Adipocyte (in vitro differentiated cells): ENCODE data around the gene TBATA.

Source experiments
- DNase-seq: peaks from one replicate; pipeline ENCODE4 v3.0.0-alpha.2; 2015; ENCODE audit warnings: low read depth
- H3K27me3 ChIP-seq: replicated peaks from 2 replicates; pipeline ENCODE4 v1.7.0; 2013; ENCODE audit warnings: mild to moderate bottlenecking, low read length, moderate library complexity; ENCODE audit not compliant: control insufficient read depth, insufficient read depth
- H3K36me3 ChIP-seq: 2 replicates; pipeline ENCODE4 v1.7.0; 2013; ENCODE audit warnings: low read length, mild to moderate bottlenecking, moderate library complexity; ENCODE audit not compliant: control insufficient read depth, insufficient read depth, severe bottlenecking
- H3K4me1 ChIP-seq: 2 replicates; pipeline ENCODE4 v1.7.0; 2013; ENCODE audit warnings: mild to moderate bottlenecking, low read length, moderate library complexity; ENCODE audit not compliant: control insufficient read depth, insufficient read depth
- H3K4me3 ChIP-seq: 2 replicates; pipeline ENCODE4 v1.7.0; 2013; ENCODE audit warnings: mild to moderate bottlenecking, low read length, moderate library complexity
- H3K9ac ChIP-seq: 2 replicates; pipeline ENCODE4 v1.7.0; 2013; ENCODE audit warnings: mild to moderate bottlenecking, low read length, moderate library complexity
- H3K9me3 ChIP-seq: 2 replicates; pipeline ENCODE4 v1.7.0; 2013; ENCODE audit warnings: mild to moderate bottlenecking, low read length, moderate library complexity; ENCODE audit not compliant: control insufficient read depth

The TBATA gene

DNA sequence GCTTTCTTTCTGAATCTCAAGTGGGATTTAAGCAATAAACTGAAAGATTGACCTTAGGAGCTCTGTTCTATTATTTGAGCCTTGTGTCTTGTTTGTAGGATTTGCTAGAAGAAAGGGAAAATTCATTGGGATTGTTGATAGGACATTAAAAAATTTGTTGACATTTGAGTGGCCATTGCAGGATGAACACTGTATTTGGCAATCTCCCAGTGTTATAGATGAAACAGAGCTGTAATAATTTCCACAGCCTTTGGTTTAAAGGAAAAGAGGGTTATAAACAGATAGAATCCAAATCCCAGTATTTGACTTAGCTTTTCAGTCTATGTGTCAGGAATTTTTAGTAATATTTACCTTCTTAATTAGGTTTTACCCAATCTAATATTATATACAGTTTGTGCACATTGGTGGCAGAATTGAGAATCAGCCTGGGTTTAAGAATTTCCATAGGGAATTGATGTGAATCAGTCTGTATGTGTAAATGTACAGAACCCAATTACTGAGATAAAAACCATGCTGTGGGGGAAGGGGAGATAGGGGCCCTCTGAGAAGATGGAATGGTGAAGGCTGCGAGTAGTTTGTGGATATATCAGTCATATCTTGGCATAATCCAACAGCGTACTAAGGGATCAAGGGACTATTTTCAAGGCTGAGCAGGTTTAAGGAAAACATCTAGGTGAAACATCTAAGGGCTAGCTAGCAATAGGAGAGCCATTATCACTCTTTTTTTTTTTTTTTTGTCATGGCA, 37.1 kb upstream of the TBATA start:
- Histone ChIP-seq H3K4me1 (peaks cover 10% of the 10 kb centered on the region), H3K4me3 (no peak overlapping the region), H3K27me3 (no peaks in the 10 kb centered on the region), H3K36me3 (peaks cover 27% of the 10 kb centered on the region), H3K9ac (no peak overlapping the region), H3K9me3 (no peaks in the 10 kb centered on the region)
- DNase-seq = no peak

DNA sequence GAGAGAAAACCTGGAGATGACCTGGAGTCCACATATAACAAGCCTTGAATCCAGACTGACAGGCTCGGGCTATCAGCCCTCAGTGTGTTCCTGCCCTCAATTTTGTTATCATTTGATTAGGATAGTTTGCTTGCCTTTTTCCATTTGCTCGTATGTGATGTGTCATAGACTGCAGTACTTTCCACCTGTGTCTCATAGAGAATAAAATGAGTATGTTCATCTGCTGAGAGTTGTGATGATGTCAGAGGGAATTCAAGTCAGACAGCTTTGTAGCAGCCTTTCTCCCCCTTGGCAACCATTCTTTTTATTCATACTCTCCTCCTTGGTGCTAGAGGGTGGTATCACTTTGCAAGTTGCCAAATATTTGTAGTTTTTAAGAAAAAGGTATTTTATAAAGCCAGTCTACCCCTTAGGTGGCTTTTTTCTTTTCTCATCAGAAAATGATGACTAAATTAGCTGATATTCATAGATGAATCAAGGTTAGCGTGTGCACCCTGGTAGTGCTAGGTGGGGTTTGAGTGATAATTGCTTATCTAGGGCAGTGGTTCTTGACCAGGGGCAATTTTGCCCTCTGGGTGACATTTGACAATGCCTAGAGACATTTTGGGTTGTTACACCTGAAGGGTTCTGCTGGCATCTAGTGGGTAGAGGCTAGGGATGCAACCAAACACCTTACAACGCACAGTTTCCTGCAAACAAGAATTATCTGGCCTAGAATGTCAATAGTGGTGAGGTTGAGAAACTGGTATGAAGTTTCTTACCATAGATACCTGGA, 36.0 kb upstream of the TBATA start:
- peaks cover 25% of the 10 kb centered on the region for H3K36me3 ChIP-seq
- peaks cover 16% of the 10 kb centered on the region for H3K4me1 ChIP-seq
- DNase-seq = no peak
- H3K27me3 ChIP-seq = no peaks in the 10 kb centered on the region
- no peak overlapping the region for H3K9ac ChIP-seq
- no peak overlapping the region for H3K4me3 ChIP-seq
- H3K9me3 ChIP-seq = no peaks in the 10 kb centered on the region

DNA sequence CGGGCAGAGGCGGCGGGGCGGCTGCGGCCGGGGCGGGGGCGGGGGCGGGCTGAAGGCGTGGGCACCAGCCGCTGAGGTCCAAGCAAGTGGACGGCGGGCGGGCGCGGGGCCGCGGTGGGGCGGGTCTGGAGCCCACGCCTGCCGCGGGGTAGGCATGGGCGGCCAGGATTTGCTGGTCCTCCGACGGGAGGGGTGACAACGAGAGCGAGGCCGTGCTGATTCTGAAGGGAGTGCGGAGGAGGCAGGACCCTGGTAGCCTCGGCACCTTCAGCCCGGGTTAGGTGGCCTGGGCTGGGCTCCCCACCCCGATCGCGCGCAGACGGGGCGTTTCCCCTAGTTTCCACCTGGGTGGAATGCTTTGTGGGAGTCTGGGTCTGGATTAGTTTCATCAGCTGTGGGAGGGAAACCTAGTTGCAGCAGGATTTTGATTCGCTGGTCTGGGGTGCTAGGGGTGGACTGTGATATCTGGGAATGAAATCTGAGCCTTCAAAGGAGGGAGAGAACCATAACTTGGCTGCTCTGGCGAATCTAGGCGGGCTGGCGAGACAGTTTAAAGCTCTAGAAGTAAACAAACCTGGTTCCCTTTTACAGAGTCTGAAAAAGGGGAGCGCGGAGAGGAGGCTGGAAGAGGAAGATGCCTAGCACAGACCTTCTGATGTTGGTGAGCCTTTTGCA, 31.2 kb upstream of the TBATA start:
- peaks cover 4% of the 10 kb centered on the region for H3K27me3 ChIP-seq
- H3K9me3 ChIP-seq = no peaks in the 10 kb centered on the region
- H3K4me3 ChIP-seq = peak overlapping the region; percentile 93
- peaks cover 22% of the 10 kb centered on the region for H3K36me3 ChIP-seq
- peaks cover 17% of the 10 kb centered on the region for H3K4me1 ChIP-seq
- peak overlapping the region; percentile 87 for H3K9ac ChIP-seq
- peak; percentile 91 for DNase-seq

DNA sequence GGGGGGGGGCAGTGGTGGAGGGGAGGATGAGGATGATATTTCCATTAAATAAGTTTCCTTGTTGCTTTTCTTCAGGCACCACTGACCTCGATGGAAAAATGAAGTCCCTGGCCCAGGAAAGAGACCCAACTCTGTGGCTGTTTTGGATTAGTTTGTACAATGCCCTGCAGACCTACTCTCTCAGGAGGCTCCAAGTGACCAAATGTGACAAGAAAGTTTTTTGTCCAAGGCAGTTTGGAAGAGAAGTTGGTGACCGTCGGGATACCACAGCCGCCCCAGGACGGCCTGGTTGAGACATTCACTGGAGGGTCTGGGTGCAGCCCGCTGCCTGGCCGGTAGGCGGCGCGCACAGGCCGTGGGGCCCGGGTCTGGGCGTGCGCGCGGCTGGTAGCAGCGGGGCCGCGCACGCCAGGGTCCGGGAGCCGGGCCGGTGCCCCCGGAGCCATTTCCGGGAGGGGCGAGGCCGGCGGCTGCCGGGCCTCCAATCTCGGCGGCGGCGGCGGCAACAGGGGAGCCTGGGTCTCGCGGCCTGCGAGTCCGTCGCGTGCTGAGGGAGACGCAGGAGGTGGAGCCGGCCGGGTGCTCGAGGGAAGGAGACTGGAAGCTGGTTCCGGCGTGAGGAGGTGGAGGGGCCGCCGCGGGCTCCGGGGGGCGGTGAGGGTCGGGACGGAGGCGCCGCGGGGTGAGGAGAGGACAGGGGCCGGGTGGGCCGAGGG, 30.5 kb upstream of the TBATA start, which contains the start of gene SGPL1:
Gene SGPL1, plus strand, starts transcription at position 445 of the 716 bp plus-strand sequence. CDS start 906 bp downstream, outside the sequence.
- Histone ChIP-seq H3K36me3 (peaks cover 20% of the 10 kb centered on the region), H3K9ac (peak within 1 kb of the TSS; percentile 87), H3K9me3 (no peaks in the 10 kb centered on the region), H3K27me3 (peaks cover 4% of the 10 kb centered on the region), H3K4me1 (peaks cover 17% of the 10 kb centered on the region), H3K4me3 (peak within 1 kb of the TSS; percentile 93)
- peak; percentile 97 for DNase-seq

DNA sequence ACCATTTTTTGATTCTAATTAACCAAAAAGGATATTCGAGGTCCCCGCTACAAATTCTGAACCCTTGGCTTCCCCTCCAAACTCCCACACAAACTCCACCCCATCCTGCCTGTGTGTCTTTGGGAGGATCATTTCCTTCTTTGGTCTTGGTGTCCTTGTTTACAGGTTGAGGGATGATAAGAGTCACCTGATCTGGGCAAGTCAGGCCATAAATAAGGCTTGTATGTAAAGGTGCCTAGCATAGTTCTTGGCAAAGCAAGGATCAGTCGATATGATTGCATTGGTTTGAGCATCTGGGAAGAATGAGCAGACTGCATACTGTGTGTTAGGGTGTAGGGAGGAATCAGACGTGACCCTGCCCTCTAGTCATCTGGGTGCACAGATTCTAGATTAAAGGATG, 28.9 kb upstream of the TBATA start:
- no peak overlapping the region for H3K4me3 ChIP-seq
- DNase-seq = no peak
- H3K36me3 ChIP-seq = peaks cover 7% of the 10 kb centered on the region
- peaks cover 17% of the 10 kb centered on the region for H3K4me1 ChIP-seq
- H3K27me3 ChIP-seq = peaks cover 4% of the 10 kb centered on the region
- no peaks in the 10 kb centered on the region for H3K9me3 ChIP-seq
- no peak overlapping the region for H3K9ac ChIP-seq

DNA sequence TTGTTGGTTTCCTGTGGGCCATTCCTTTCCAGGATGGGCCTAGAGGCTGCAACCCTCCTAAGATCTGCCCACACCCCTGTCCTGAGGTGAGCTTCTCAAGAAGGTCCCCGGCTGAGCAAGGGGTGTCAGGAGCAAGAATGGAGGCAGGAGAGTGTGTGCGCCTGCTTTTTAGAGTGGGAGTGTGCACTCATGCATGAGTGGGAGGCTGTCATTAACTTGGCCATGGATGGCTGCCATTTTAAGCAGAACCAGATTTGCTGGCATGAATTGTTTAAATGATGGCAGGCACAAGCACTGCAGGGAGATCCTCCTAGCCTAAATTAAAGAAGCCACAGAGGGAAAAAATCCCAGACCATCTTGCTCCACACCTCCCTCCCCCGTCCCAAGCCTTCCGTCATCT, 27.6 kb upstream of the TBATA start:
- H3K4me1 ChIP-seq = peaks cover 17% of the 10 kb centered on the region
- peaks cover 4% of the 10 kb centered on the region for H3K27me3 ChIP-seq
- no peak overlapping the region for H3K4me3 ChIP-seq
- H3K36me3 ChIP-seq = no peaks in the 10 kb centered on the region
- H3K9me3 ChIP-seq = no peaks in the 10 kb centered on the region
- no peak overlapping the region for H3K9ac ChIP-seq
- no peak for DNase-seq

DNA sequence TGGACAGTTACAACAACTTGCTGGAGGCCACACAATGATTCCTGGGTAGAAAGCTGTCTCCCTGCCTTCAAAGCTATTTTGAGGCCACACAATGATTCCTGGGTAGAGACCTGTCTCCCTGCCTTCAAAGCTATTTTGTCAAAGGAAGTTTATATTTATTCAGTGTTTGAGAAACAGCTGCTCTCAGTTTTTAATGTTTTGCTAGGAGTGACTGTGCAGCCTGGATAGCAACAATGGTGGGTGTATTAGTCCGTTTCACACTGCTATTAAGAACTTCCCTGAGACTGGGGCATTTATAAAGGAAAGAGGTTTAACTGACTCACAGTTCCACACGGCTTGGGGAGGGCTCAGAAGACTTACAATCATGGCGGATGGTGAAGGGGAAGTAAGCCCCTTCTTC, 26.7 kb upstream of the TBATA start:
- no peaks in the 10 kb centered on the region for H3K36me3 ChIP-seq
- H3K4me3 ChIP-seq = no peak overlapping the region
- DNase-seq = no peak
- H3K9ac ChIP-seq = no peak overlapping the region
- no peaks in the 10 kb centered on the region for H3K9me3 ChIP-seq
- peaks cover 4% of the 10 kb centered on the region for H3K27me3 ChIP-seq
- H3K4me1 ChIP-seq = peaks cover 8% of the 10 kb centered on the region

DNA sequence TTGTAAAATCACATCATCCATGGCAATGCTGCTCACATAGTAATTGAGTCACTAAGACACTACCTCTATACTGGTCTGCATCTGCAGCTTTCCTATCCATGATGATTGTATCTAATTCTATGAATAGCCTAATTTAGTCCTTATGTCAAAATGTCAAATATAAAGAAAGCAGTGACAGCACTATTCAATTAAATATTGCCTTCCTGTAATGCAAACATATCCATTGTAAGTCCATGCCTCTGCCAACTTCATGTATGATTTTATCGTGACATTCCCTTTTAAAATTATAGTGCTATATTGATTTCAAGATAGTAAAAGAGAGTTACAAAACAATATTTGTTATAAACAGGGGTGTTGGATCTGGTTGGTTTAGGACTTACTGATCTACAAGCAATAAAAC, 25.8 kb upstream of the TBATA start:
- Histone ChIP-seq H3K9me3 (no peaks in the 10 kb centered on the region), H3K4me3 (no peak overlapping the region), H3K9ac (no peak overlapping the region), H3K36me3 (no peaks in the 10 kb centered on the region), H3K27me3 (peaks cover 4% of the 10 kb centered on the region), H3K4me1 (peaks cover 11% of the 10 kb centered on the region)
- DNase-seq = no peak

DNA sequence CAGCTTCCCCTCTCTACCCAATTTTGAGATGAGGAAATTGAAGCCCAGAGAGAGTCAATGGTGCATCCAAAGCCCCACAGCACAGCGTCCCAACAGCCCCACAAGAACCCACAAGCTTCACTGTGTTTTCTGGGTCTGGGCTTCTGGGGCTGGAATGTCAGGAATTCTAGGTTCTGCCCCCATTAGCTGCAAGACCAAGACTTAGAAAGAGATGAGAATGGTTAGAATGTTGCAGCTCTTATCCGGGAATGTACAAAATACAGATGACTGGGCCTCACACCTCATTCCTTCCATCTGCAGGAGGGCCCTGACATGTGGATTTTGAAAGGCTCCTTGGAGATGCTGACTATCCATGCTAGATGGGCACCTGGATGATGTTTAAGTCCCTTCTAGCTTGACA, 24.5 kb upstream of the TBATA start:
- Histone ChIP-seq H3K9ac (no peak overlapping the region), H3K27me3 (peaks cover 4% of the 10 kb centered on the region), H3K36me3 (no peaks in the 10 kb centered on the region), H3K4me1 (peaks cover 15% of the 10 kb centered on the region), H3K4me3 (no peak overlapping the region), H3K9me3 (no peaks in the 10 kb centered on the region)
- DNase-seq = no peak

DNA sequence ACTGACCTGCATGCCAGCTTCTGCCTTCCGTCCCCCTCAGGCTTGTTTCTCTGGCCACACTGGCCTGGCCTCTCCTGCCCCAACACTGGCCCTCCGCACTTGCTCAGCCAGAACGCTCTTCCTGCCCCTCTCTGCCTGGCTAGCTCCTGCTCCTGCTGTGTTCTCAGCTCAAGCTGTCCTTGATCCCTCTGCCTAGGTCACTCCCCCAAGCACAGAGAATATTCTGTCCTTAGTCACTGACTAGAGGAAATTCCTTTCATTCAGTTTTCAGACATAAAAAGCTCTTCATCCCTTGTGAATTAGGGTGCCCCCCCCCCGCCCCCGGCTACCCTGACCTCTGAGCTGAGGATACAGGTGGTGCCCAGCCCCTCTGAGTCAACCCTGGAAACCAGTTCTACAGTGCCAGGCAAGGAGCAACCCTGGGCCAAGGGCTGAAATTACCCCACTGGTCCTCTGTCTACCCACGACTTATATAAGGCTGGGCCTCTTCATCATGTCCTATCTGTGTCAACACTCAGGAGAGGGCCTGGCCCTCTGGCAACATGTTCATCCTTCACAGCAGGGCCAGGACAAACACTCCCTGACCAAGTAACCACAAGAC, 23.9 kb upstream of the TBATA start:
- DNase-seq = no peak
- Histone ChIP-seq H3K27me3 (peaks cover 4% of the 10 kb centered on the region), H3K9ac (no peak overlapping the region), H3K4me1 (peaks cover 15% of the 10 kb centered on the region), H3K4me3 (no peak overlapping the region), H3K9me3 (no peaks in the 10 kb centered on the region), H3K36me3 (no peaks in the 10 kb centered on the region)
